Activated T-helper 1 cell treated with anti-CD3 and anti-CD28 coated beads, Interleukin-2, amount 50 U/mL, for 16 hours (primary cell): Measurements from ENCODE around the gene LRP11.
"Not testable (repeated sequence)": the region's sequence is repeated elsewhere in the genome, so short reads cannot be mapped to it uniquely, and the experiment has no call there.

Experiments used
- DNase-seq, 2 donors: peaks; one replicate each; pipeline ENCODE4 v3.0.0-alpha.2; 2020; ENCODE audit warnings: low read depth in 1 of 2, low spot score in 1 of 2

Gene LRP11

DNA sequence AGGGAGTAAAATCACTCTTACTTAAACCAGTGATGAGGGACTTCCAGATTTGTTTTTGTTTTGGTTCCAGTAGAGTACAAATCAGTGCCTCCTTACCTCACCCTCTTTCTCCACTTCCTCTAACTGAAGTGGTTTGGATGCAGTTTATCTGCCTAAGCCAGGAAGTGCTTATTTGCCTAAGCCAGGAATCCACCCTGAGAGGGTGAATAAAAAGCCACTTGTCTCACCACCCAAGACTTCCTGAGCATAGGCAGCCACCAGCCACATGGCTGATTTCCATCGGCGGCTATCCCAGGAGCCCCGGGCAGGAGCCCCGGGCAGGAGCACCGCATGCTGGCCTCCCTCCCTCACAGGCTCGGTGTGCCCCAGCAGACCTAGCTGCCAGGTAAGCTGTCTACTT lies 12.0 kb downstream of the LRP11 start:
- no peak for DNase-seq

DNA sequence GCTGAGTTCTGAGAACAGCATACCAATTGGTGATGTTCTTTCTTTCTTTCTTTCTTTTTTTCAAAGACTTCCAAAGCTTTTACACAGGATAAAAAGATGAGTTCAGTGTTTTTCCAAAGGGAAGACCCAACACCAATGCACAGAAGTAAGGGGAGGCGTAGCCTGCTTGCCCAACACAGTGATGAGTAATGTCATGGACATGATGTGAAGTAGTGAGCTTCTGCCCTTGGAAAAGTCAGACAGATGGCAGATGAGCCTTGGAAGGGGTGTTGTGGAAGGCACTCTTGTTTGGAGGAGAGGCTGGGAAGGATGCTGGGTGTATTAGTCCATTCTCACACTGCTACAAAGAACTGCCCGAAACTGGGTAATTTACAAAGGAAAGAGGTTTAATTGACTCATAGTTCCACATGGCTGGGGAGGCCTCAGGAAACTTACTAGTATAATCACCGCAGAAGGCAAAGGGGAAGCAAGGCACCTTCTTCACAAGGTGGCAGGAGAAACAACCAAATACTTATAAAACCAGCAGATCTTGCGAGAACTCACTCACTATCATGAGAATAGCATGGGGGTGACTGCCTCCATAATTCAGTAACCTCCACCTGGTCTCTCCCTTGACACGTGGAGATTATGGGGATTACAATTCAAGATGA lies 12.6 kb downstream of the LRP11 start:
- no peak for DNase-seq

DNA sequence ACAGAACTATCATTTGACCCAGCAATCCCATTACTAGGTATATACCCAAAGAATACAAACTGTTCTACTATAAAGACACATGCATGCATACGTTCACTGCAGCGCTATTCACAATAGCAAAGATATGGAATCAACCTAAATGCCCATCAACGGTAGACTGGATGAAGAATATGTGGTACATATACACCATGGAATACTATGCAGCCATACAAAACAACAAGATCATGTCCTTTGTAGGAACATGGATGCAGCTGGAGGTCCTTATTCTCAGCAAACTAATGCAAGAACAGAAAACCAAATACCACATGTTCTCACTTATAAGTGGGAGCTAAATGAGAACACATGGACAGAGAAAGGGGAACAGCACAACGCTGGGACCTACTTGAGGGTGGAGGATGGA lies 15.8 kb downstream of the LRP11 start:
- DNase-seq: not testable (repeated sequence)

DNA sequence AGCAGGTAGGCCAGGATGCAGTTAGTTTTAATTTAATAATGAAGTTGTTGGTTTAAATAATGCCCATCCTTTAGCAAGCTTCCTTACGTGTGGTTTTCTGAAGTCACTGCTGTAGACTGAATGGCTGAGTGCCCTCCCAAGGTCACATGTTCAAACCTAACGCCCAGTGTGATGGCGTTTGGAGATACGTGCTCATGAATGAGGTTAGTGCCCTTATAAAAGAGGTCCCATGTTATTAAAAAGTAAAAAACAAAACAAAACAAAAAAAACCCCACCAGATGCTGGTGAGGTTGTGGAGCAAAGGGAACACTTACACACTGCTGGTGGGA lies 16.3 kb downstream of the LRP11 start:
- no peak for DNase-seq

DNA sequence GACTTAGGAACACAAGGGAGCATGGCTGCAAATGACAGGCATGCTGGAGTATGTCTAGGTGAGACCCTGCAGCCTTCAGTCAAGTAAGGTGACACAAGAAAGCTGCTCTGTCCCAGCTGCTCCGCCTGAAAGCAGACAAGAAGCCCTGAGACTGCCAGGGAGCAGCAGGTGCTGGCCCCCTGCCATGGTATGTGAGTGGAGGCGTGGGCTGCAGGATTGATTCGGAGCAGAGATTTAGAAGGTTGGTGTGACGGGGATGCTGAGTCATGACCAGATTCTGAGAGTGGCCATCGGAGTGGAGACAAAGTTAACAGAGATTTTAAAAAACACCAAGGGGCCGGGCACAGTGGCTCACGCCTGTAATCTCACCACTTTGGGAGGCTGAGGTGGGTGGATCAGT lies 17.8 kb downstream of the LRP11 start:
- DNase-seq: no peak

DNA sequence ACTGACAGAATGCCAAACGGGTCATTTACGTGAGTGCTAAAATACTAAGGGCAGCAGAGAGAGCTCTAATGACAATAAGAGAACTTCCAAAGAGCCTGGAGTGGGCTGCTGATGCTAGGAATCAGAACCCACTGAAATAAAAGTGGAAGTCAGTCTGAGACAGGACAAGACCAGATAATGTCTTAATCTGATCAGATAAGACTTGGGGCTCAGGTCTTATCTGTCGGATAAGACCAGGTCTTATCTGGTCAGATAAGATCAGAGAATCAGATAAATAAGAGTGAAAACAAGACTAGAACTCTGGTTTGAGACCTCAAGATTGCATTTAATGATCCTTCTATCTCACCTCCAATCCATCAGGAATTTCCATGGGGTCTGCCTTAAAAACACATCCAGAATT lies 18.6 kb downstream of the LRP11 start:
- no peak for DNase-seq

DNA sequence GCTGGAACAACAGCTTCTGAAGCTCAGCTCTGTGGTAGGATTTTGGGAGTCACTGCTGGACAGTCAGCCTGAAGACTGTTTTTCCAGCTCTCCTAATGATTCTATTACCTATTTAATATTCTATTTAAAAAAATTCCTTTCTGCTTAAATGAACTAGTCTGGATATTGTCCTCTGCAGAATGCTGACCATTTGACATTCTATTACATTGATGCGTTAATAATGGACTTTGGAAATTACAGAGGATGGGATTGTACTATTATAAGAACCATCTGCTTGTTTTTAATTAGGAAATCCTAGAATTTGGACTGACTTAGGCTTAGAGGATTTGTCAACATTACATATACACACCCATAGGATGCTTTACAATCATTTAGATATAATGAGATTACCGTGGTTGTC lies 19.7 kb downstream of the LRP11 start:
- DNase-seq: no peak

DNA sequence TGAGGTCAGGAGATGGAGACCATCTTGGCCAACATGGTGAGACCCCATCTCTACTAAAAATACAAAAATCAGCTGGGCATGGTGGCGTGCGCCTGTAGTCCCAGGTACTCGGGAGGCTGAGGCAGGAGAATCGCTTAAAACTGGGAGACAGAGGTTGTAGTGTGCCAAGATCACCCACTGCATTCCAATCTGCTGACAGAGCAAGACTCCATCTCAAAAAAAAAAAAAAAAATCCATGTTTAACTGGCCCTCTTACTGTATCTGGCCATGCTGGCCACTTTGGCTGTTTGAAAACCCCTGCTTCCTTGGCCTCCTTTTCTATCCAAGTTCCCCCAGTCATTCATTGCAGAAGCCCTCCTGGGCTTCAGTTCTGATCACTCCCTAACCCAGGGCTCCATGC lies 20.1 kb downstream of the LRP11 start:
- not testable (repeated sequence) for DNase-seq

DNA sequence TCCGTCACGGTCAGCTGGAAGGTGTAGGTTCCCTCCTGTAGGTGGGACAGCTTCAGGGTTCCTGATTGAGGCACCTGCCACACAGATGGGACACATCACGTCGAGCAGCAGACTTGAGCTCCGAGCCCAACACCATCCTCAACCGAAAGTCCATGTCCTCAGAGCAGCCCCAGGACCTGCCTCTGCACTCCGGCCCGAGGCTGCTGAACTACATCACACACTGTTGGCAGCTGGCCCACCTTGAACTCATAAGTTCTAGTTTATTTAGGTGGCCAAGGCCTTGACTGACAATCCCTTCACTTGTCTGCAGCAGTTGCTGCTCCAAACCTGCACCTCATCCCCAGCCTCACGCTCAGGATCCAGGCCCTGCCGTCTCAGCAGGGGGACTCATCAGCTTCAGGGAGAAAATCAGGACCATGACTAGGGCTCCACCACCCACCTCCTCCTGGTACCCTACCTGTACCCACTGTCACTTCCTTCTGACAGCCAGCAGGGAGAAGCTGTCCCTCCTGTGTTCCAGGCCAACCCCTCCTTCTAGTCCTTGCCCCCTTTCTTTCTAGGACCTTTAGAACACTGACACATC lies 21.0 kb downstream of the LRP11 start:
- no peak for DNase-seq

DNA sequence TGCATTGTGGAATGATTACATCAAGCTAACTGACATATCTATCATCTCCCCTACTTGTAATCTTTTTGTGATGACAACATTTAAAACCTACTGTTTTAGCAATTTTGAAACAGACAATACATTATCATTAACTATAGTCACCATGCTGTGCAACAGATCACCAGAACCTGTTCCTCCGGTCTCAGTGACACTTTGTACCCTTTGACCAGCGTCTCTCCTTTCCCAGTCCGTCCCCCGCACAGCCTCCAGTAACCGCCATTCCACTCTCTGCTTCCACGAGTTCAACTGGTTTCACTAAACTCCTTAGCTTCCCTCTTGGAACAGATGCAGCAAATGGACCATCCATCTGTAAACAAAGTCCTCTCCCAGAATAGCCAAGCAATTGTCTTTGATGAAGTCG lies 21.8 kb downstream of the LRP11 start:
- no peak for DNase-seq

DNA sequence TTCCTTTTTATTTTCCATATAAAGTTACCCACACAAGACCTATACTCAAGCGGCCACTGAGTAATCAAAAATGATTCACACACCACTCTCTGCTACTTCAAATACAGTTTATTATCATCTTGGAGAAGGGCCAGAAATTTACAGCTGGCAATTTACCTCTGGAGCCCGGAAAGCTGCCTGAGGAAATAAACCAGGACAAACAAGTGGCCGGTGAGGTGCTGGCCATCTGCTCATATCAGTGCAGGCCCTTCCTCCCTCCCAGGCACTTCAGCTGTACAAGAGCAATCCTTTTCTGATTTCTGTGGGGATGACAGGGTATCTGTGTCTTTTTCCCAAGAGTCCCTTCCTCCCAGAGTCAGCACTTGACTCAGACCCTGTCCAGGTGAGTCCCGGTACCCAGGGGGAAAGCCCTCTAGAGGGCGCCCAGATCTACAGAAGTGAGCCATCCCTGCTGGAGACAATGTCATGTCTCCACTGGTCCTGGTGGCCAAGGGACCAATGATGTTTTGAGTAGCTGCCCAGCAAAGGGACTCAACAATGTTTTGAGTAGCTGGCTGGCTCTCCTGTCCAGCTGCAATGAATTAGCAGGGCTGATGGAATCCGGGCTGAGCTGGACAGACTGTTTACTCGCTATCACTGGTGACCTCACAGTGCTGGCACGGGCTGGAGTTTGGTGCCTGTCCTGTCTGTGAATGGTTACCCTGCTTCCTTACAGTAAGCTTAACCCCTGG lies 23.6 kb downstream of the LRP11 start:
- DNase-seq: peak in 1 of 2 donors; percentile 14

DNA sequence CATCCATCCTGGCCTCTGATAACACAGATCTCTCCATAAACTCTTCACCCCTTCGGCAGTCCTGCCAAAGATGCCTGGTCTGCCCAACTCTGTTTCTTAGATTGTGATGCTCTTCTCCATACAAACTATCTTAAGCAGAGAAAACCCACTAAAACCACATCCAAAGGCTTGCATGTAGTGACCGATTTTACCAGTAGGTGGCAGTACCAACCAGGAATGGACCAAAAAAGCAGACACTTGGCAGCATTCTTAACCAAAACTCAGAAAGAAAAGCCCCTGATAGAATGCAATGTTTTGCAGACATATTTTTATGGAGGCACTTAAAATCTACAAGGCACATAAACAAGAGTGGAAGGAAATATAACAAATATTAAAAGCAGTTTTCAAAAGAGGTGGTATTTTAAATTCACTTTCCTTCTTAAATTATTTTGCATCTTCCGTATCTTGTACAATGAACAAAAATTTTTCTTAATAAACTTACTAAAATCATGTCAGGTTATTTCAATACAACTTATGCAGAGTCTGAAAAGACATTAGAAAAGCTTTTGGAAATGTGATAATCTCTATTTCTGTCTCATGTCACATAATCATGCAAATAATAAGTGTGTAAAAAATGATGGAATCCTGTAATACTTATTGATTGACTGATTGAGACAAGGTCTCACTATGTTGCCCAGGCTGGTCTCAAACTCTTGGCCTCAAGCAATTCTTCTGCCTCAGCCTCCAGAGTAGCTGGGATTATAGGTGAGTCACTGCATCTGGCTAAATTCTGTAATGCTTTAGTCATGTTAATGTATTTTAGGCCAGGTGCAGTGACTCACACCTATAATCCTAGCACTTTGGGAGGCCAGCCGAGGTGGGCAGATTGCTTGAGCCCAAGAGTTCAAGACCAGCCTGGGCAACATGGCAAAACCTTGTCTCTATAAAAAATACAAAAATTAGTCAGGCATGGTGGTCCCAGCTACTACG lies 29.4 kb downstream of the LRP11 start:
- DNase-seq: peak; percentile 50 to 51

DNA sequence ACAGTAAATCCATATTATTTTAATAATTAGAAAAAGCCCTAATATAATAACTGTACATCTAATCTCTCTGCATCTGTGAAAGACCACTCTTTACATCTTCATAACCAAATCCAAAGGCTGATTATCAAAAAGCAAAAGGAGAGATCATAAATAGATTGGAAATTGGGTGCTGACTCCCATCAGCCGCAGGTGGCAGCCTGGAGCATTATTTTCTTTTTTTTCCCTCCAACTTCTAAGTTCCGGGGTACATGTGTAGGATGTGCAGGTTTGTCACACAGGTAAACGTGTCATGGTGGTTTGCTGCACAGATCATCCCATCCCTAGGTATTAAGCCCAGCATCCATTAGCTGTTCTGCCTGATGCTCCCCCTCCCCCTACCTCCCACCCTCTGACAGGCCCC lies 30.5 kb downstream of the LRP11 start:
- DNase-seq: no peak

DNA sequence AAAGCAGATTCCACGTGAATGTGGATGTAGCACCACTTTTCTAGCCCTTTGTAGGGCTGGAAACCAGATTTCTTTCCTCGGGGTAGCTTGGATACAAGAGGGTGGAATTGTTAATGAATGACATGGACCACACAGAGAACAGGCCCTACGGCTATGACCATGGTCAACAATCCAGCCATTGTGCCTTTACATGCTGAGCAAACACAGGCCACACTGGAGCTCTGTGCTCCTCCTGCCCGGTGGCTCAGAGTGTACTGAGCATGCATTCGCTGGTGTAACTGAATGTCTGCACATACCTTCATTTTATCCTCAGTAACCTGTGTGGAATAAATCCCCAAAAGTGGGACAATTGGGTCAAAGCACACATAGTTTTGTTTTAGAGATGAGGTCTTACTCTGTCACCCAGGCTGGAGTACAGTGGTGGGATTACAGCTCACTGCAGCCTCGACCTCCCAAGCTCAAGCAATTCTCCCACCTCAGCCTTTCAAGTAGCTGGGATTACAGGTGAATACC lies 32.8 kb downstream of the LRP11 start:
- no peak for DNase-seq

DNA sequence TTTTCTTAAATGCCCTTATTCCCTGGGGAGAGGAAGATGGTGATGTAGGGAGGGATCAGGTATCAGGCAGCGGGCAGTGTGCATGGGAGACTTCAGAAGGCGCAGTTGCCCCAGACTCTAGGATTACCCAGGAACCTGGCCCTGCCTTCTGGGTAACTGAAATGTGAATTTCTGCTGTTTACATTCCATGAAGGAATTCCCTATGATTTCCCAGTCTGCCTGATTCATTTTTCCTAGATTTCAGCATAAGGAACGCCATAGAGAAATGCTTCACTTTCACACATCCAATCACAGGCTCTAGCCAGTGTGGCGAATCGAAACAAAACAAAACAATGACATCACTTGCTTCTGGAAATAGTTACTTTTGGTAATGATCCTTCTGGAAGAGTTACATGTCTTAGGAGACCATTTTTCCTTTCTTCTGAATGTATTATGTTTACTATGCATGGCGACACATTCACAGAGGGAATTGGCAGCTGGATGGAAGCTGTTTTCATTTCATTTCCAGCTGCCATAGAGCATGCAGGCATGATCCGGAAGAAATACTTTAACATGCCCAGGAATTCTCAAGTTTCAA lies 33.3 kb downstream of the LRP11 start:
- no peak for DNase-seq

DNA sequence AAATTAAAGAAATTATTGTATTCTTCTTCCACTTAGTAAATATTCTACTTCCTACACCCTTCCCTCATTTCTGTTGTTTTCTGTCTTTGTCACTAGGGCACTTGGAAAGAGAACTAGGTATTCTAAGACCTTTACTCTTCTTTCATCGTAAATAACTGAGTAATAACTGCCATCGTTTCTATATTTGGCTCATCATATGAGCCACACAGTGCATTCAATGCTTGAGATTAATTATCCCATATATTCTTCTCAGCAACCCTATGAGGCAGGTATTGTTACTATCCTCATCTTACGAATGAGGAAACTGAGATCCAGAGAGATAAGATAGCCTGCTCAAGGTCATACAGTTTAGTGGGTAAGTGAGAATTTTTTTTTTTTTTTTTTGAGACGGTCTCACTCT lies 38.9 kb downstream of the LRP11 start:
- DNase-seq: no peak

DNA sequence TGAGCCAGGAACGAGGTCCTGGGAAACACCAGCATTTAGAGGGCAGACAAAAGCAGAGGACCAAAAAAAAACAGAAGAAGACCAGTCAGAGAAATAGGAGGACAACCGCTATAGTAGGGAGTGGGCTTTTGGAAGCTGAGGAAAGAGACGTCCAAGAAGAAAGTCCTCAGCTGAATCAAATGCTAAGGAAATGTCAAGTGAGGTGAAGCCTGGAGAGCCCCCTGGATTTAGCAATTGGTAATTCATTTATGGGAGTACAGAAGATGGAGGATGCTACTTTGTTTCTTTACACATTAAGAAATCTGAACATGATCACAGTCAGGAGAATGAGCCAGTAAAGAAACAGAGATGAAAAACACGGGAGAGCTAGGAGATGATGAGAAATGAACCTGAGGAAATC lies 41.1 kb downstream of the LRP11 start:
- DNase-seq: no peak

DNA sequence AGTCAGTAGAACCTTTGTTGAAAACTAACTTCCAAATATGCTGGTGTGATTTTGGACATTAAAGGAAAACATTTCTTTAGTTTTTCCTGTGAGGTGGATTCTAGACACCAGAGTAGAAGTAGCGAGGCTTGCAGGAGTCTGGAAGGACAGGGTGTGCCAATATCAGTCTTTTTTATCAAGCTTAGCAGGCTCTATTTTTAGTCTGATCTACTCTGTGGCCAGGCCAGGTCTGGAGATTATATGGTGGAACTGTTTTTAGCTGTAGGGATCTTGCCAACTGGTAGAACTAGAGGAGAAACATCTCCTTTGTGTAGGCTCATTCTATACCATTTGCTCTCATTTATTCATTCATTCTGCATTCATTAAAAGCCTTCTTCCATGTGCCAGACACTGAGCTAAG lies 42.7 kb downstream of the LRP11 start:
- no peak for DNase-seq

DNA sequence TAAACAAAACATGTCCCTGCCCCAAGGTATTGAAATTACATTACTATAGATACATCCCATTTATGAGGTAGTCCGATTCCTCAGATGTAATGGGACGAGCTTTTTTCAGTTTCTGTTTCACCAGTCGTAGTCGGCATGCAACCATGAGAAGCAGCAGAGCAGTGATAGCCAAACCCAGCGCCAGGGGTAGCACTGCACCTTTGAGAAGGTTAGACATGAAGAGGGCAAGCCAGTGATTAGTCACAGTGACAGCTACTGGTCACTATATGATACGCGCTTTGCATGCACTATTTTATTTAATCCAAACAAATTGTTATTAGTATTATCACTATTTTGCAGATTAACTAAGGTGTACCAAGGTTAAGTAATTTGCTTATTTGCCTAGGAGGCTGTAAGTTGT lies 43.7 kb downstream of the LRP11 start:
- DNase-seq: no peak

DNA sequence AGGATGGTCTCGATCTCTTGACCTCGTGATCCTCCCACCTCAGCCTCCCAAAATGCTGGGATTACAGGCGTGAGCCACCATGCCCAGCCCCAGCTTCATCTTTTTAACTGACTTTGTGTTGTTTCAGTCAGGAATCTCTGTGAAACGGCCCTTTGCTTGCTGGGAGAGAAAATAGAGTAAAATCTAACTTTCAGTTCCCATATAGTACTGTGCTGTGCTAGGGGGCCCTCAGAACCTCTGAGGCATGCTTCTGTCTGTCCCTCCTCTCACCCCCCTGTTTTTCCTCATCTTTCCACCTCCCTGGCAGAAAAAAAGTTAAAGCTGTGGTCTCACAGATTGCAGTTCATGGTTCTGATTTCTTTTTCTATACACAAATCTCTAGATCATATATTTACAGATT lies 48.4 kb downstream of the LRP11 start:
- DNase-seq: no peak

DNA sequence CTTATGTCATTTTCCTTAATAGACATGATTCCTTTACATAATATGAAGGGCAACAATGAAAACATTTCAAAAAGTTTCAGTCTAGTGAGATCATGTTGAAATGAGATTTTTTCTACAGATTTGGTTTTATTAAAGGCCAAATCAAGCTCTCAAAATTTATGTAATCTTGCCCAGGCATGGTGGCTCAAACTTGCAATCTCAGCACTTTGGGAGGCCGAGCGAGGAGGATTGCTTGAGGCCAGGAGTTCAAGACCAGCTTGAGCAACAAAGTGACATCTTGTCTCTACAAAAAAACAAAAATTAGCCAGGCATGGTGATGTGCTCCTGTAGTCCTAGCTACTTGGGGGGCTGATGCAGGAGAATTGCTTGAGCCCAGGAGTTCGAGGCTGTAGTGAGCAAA lies 50.8 kb downstream of the LRP11 start:
- DNase-seq: no peak
